ENCODE measurements around the gene PRKN.

DNA sequence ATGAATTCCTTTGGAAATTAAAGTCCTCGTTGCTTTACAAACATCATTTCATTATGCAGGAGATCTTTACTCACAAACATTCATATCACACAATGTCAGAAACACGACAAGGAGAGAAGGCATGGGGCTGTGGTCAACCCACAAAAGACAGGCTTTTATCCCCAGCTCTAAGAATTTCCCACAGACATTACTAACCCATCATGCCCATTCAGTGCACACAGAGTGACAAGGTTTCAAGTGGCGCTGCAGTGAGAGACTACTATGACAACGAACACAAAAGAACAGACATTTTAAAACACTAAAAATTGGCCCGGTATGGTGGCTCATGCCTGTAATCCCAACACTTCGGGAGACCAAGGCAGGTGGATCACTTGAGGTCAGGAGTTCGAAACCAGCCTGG, 873.9 kb downstream of the PRKN start:
- TF ChIP-seq GATA2 (IDR thresholded peaks at IDR 0.05; ENCODE audit: low read depth, low read length), result no peak
- TF ChIP-seq GATA3 (IDR thresholded peaks at IDR 0.05; ENCODE audit: low read depth, low read length), result no peak
